ENCODE measurements around the gene CFDP1. TPM values are rescaled to one million over a fixed set of nuclear protein-coding genes. Genes with fewer than 3 reads are reported as not detected.

CFDP1 gene
- total and polyA plus RNA-seq, 2 donors, result 71.0 to 78.8 TPM

DNA sequence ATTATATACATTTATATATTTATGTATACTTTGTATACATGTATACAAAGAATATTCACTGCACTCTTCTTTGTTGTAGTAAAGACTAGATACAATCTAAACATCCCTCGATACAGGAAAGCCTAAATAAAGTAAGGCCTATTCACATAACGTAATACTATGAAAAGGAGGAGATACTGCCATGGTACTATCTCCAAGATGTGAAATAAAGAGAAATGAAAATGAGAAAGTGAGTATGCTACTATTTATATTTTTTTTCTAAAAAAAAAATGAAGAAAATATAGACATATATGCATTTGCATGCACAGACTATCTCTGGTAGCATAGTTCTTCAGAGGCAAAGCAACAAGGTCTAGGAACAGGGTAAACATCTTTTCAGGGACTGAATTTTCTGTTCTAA, 19.4 kb downstream of the CFDP1 start:
- 86% methylated on average over 2 of the region's 2 CpGs for WGBS
- Histone ChIP-seq H3K4me1 (ENCODE audit: insufficient read depth) (no peaks in the 10 kb centered on the region), H3K4me3 (ENCODE audit: low read depth, low read length) (no peak overlapping the region), H3K27ac (ENCODE audit: low read depth) (no peak overlapping the region), H3K36me3 (ENCODE audit: insufficient read depth) (peaks cover 2% of the 10 kb centered on the region)
- DNase-seq (ENCODE audit: extremely low spot score), result no peak

DNA sequence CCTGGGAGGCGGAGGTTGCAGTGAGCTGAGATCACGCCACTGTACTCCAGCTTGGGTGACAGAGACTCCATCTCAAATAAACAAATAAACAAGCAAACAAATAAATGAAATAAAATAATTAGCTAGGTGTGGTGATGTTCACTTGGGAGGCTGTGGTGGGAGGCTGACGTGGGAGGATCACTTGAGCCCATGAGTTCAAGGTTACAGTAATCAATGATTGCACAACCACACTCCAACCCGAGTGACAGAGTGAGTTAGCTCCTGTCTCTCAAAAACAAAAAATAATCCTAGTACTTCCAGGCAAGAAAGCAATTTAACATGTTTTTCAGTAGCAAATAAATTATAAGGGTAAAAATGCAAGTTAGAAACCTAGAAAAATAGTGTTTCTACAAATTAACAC, 26.4 kb downstream of the CFDP1 start:
- no peaks in the 10 kb centered on the region for H3K4me1 ChIP-seq (ENCODE audit: insufficient read depth)
- 92% methylated on average over 4 of the region's 4 CpGs for WGBS
- H3K36me3 ChIP-seq (ENCODE audit: insufficient read depth), result peaks cover 2% of the 10 kb centered on the region
- no peak overlapping the region for H3K27ac ChIP-seq (ENCODE audit: low read depth)
- DNase-seq (ENCODE audit: extremely low spot score), result no peak
- no peak overlapping the region for H3K4me3 ChIP-seq (ENCODE audit: low read depth, low read length)

DNA sequence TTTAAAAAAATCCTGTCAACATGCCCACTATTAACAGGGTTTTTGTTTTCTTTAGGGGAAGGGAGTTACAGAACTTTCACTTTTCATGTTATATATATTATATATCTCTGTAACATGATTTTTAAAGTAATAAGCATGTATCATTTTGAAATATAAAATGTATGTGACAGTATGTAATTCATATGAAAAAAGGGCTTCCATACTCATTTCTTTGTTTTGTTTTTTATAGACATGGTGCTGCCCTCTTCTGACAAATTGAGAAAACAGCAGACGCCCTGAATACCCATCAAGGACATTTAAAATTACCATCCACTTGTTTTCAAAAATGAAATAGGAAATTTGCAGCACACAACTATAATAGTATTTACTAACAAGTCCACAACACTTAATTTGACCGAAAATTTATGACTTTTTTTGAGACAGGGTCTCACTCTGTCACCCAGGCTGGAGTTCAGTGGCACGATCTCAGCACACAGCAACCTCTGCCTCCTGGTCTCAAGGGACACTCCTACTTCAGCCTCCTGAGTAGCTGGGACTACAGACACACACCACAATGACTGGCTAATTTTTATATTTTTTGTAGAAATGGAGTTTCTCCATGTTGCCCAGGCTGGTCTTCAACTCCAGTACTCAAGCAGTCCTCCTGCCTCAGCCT, 30.4 kb downstream of the CFDP1 start:
- no peaks in the 10 kb centered on the region for H3K36me3 ChIP-seq (ENCODE audit: insufficient read depth)
- H3K4me3 ChIP-seq (ENCODE audit: low read depth, low read length), result no peak overlapping the region
- no peak overlapping the region for H3K27ac ChIP-seq (ENCODE audit: low read depth)
- WGBS, result 37% methylated on average over 3 of the region's 3 CpGs
- DNase-seq (ENCODE audit: extremely low spot score), result no peak
- H3K4me1 ChIP-seq (ENCODE audit: insufficient read depth), result no peaks in the 10 kb centered on the region

DNA sequence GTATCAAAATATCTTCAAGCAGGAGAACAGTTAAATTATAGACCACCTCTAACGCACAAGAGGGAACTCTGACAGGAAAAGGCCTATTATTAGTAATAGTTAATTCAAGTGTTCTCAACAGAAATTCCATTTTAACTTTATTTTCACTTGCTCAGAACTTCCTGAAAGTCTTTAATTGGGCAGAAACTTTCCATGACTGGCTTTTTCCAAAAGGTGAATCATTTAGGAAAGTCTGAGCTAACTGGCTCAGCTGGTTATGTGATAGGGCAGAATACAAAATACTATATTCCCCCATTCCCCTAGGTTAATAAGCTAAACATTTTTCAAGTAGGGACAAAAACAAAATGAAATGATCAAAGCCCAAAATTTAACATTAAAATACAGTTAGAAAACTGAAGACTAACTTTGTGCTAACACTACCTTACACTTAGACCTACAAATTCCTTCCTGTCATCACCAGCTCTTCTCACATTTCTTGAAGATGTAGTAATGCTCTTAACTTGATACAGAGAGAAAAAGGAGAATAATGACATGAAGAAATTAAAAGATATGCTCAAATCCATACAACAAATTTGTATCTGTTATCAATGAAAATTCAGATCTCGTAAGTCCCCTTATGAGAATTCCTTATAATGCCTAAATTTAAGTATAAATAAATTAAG, 31.0 kb downstream of the CFDP1 start:
- H3K27ac ChIP-seq (ENCODE audit: low read depth), result no peak overlapping the region
- no peaks in the 10 kb centered on the region for H3K4me1 ChIP-seq (ENCODE audit: insufficient read depth)
- H3K36me3 ChIP-seq (ENCODE audit: insufficient read depth), result no peaks in the 10 kb centered on the region
- no peak overlapping the region for H3K4me3 ChIP-seq (ENCODE audit: low read depth, low read length)
- no peak for DNase-seq (ENCODE audit: extremely low spot score)
- WGBS, result 33% methylated on average over 2 of the region's 2 CpGs

DNA sequence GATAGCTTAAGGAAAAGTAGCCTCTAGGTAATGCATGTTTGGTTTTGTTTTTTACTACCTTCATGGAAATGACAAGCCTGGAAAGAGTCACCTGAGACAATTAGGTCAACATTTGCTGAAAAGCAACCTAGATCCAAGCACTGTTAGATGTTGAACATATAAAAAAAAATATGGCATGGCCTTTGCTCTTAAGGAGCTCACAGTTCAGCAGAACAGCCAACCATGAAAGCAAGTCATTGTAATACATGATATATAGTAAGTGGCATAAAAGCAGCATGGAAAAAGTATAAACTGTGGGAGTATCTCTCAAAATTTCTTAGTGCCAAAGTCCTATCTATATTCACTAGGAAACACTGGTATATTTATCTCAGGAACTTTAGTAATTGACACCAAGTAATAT, 31.6 kb downstream of the CFDP1 start:
- Histone ChIP-seq H3K4me1 (ENCODE audit: insufficient read depth) (no peaks in the 10 kb centered on the region), H3K27ac (ENCODE audit: low read depth) (no peak overlapping the region), H3K36me3 (ENCODE audit: insufficient read depth) (no peaks in the 10 kb centered on the region), H3K4me3 (ENCODE audit: low read depth, low read length) (no peak overlapping the region)
- DNase-seq (ENCODE audit: extremely low spot score), result no peak

DNA sequence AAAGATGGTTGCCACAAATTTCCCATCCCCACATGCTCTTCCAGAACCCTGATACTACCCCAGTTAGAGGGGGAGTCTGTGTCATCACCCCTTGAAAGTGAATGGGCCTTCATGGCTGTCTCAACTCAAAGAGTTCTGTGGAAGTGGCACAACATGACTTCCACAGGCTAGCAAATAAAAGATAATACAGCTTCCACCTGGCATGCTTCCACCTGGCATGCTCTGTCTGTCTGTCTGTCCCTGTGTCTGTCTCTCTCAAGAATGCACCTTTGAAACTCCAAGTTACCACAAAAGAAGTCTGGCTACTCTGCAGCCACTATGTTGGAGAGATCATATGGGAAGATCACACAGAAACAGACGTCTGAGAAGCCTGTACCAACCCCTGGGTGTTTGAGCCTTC, 35.0 kb downstream of the CFDP1 start:
- H3K36me3 ChIP-seq (ENCODE audit: insufficient read depth), result no peaks in the 10 kb centered on the region
- H3K4me1 ChIP-seq (ENCODE audit: insufficient read depth), result no peaks in the 10 kb centered on the region
- no peak overlapping the region for H3K27ac ChIP-seq (ENCODE audit: low read depth)
- 70% methylated on average over 1 of the region's 1 CpG for WGBS
- DNase-seq (ENCODE audit: extremely low spot score), result no peak
- no peak overlapping the region for H3K4me3 ChIP-seq (ENCODE audit: low read depth, low read length)

DNA sequence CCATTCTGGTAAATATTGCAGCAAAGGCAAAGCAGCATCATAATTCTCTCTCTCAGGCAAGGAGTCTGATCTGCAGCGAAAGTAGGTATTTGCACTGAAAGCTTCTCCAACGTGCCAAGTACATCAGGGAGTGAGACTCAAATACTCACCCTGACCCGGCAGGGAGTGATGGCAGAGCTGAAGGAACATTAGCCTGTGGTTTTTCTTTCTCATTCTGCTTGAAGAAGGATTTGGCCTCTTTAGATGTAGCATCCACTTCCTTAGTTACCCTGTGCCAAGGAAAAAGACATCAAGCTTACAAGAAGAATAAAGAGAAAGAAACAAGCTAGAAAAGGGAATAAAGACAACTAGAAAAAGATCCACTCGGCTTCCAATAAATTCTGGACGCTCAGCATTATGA, 38.4 kb downstream of the CFDP1 start:
- 81% methylated on average over 5 of the region's 5 CpGs for WGBS
- H3K4me1 ChIP-seq (ENCODE audit: insufficient read depth), result no peaks in the 10 kb centered on the region
- DNase-seq (ENCODE audit: extremely low spot score), result no peak
- no peak overlapping the region for H3K4me3 ChIP-seq (ENCODE audit: low read depth, low read length)
- no peaks in the 10 kb centered on the region for H3K36me3 ChIP-seq (ENCODE audit: insufficient read depth)
- H3K27ac ChIP-seq (ENCODE audit: low read depth), result no peak overlapping the region

DNA sequence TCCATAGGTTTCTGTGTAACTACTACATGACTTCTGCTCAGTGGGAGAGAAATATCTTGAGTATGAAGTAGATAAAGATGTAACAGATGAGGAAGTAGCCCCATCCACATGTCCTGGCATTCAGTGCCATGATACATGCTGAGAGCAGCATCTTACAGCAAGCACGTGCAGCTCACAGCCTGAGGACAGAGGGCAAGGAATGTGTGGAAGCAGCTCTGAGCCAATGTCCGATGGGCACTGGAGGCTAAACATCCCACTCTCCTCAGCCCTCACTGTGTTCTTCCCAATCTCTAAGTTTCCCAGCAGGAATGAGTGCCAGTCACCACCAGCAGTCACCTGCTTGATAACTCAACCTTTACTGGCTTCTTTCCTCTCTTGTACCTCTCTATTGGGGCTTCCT, 40.4 kb downstream of the CFDP1 start:
- no peaks in the 10 kb centered on the region for H3K36me3 ChIP-seq (ENCODE audit: insufficient read depth)
- H3K4me1 ChIP-seq (ENCODE audit: insufficient read depth), result no peaks in the 10 kb centered on the region
- DNase-seq (ENCODE audit: extremely low spot score), result no peak
- no peak overlapping the region for H3K4me3 ChIP-seq (ENCODE audit: low read depth, low read length)
- WGBS, result 78% methylated on average over 2 of the region's 2 CpGs
- H3K27ac ChIP-seq (ENCODE audit: low read depth), result no peak overlapping the region

DNA sequence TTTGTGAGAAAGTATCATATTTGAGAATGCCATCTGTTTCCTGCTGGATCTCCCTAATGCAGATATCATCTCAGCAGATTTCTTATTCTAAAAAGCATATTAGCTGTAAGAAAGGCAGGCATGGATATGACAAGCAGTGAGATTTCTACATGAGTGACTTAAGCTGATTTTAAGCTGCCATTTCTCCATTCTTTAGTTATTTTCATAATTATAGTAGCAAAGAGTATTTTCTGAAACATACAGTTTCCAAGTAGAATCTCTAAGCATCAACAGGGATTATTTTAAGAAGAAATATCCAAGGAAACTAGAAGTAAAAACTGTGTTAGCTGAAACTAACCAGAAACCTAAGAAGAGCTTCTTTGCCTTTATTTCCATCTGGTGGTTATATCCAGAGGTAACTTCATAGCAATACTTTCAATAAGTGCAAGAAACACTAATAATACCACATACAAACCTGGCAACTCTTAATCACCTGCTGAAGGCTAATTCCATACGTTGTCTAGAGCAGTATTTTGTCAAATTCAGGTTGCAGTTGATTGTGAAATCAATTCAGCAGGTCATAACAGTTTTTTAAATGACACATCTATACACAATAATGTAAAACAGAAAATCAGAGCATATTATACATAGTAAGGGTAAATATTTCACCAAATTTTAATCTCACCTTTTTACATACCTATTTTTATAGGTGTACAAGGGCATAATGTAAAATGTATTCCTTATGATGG, 42.2 kb downstream of the CFDP1 start:
- Histone ChIP-seq H3K4me3 (ENCODE audit: low read depth, low read length) (no peak overlapping the region), H3K27ac (ENCODE audit: low read depth) (no peak overlapping the region), H3K4me1 (ENCODE audit: insufficient read depth) (no peaks in the 10 kb centered on the region), H3K36me3 (ENCODE audit: insufficient read depth) (no peaks in the 10 kb centered on the region)
- WGBS, result 75% methylated on average over 1 of the region's 1 CpG
- DNase-seq (ENCODE audit: extremely low spot score), result no peak

DNA sequence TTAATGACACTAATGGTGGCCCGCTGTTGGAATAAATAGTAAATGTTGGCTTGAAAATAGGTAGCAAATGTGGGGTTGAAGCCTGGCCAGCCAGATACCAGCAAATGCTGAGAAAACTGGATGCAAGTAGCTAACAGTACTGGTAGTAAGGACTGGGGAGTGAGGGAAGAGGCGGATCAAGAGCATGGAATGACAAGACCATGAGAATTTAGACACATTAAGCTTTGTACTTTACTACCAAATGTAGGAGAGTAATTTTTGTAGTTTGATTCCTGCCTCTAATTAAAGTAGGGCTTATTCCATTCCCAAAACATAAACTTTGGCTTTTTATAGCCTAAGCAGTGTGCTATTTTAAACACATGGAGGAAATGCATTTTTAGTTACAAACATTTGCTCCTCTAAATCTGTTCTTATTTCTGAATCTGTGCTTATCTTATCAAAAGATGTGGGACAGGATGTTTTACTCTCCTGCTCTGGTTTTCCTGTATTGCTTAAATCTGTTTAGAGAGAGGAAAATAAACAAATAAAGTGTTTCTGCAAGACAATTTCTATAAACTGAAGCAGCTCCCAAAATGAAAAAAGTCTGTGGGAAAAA, 44.1 kb downstream of the CFDP1 start:
- Histone ChIP-seq H3K36me3 (ENCODE audit: insufficient read depth) (no peaks in the 10 kb centered on the region), H3K27ac (ENCODE audit: low read depth) (peak overlapping the region; percentile 59), H3K4me1 (ENCODE audit: insufficient read depth) (no peaks in the 10 kb centered on the region), H3K4me3 (ENCODE audit: low read depth, low read length) (no peak overlapping the region)
- no peak for DNase-seq (ENCODE audit: extremely low spot score)
- WGBS, result 67% methylated on average over 2 of the region's 2 CpGs

DNA sequence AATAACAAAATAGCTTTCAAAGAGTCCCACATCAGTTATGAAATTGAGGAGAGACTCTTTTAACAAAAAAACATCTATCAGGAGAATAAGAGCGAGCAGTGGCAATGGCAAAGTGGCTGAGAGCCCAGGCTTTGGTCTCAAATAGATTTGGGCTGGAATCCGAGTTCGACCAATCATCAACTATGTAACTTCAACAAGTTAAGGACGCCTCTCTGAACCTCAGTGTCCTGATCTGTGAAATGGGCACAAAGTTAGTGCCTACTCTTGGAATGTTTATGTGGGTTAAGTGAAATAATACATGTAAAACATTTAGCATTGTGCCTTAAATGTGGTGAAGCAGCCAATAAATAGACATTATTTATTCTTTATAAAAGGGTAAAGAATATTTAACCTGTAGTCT, 45.4 kb downstream of the CFDP1 start:
- Histone ChIP-seq H3K4me3 (ENCODE audit: low read depth, low read length) (no peak overlapping the region), H3K36me3 (ENCODE audit: insufficient read depth) (no peaks in the 10 kb centered on the region), H3K27ac (ENCODE audit: low read depth) (no peak overlapping the region), H3K4me1 (ENCODE audit: insufficient read depth) (no peaks in the 10 kb centered on the region)
- 95% methylated on average over 4 of the region's 4 CpGs for WGBS
- DNase-seq (ENCODE audit: extremely low spot score), result no peak

DNA sequence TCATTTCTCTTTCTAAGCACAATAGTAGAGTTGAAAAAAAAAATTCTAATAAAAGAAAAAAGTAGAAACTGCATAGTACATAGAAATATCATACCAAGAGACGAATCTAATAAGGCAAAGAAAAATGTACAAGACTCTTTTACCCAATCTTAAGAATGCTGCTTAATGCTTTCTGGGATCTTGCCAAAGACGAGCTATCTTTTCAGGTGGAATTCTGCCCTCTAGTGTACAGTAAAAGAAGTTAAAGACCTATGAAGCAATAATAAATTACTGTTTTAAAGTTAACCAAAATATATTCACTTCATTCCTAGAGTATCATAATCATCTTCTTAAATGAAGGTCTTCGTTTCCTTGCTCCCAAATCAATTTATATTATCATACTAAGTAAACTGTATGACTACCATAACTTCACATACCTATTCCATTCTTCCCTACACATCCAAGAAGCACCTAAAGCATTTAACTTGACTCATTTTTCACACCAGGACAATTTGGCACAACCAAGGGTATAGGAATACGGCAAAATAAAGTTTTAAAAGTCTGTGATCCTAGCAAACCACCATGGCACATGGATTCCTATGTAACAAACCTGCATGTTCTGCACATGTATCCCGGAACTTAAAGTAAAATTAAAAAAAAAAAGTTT, 47.7 kb downstream of the CFDP1 start:
- WGBS, result 32% methylated on average over 5 of the region's 5 CpGs
- H3K27ac ChIP-seq (ENCODE audit: low read depth), result no peak overlapping the region
- peak; percentile 62 for DNase-seq (ENCODE audit: extremely low spot score)
- H3K36me3 ChIP-seq (ENCODE audit: insufficient read depth), result no peaks in the 10 kb centered on the region
- H3K4me3 ChIP-seq (ENCODE audit: low read depth, low read length), result no peak overlapping the region
- H3K4me1 ChIP-seq (ENCODE audit: insufficient read depth), result no peaks in the 10 kb centered on the region

DNA sequence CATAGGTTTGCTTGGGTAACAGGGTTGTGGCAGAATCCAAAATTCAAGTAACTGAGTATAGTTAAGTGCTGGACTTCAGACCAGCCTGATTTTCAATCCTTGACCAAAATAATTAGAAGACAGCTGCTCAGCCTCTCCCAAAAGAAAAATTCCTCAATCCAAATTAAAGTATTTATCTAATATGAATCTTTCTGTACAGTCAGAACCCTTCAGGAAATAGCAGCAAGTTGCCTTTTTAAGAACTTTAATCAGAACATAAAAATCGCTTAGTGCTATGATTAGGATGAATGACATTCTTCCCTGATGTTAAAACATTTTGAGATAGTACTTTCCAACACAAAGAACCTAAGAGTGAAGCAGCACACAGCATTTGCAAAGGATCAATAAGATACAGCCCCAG, 50.2 kb downstream of the CFDP1 start:
- Histone ChIP-seq H3K27ac (ENCODE audit: low read depth) (no peak overlapping the region), H3K4me1 (ENCODE audit: insufficient read depth) (no peaks in the 10 kb centered on the region)
- 82% methylated on average over 1 of the region's 1 CpG for WGBS

More for the DNA sequence above, 50.2 kb downstream of the CFDP1 start:
- no peak for DNase-seq (ENCODE audit: extremely low spot score)
- Histone ChIP-seq H3K36me3 (ENCODE audit: insufficient read depth) (no peaks in the 10 kb centered on the region), H3K4me3 (ENCODE audit: low read depth, low read length) (no peak overlapping the region)
